Nephron (organoid): ENCODE data around the gene CDHR1.
"Not testable (repeated sequence)": the region's sequence is repeated elsewhere in the genome, so short reads cannot be mapped to it uniquely, and the experiment has no call there.

ENCODE experiments used
- H3K27ac Mint-ChIP-seq, 3 experiments: 2 replicates each; pipeline ENCODE4 v1.8.0; 2020; ENCODE audit warnings: mixed read lengths in 3 of 3, mild to moderate bottlenecking in 2 of 3, moderate library complexity in 1 of 3
- H3K27me3 Mint-ChIP-seq: 2 replicates; pipeline ENCODE4 v1.8.0; 2021; ENCODE audit warnings: low read depth, mild to moderate bottlenecking, moderate library complexity, mixed read lengths
- H3K36me3 Mint-ChIP-seq: 2 replicates; pipeline ENCODE4 v1.8.0; 2020; ENCODE audit warnings: low read depth, mixed read lengths
- H3K4me1 Mint-ChIP-seq: 2 replicates; pipeline ENCODE4 v1.8.0; 2020; ENCODE audit warnings: mixed read lengths
- H3K4me3 Mint-ChIP-seq, 3 experiments: 2 replicates each; pipeline ENCODE4 v1.8.0; 2020; ENCODE audit warnings: mild to moderate bottlenecking in 3 of 3, mixed read lengths in 3 of 3, moderate library complexity in 2 of 3
- H3K9me3 Mint-ChIP-seq: 2 replicates; pipeline ENCODE4 v1.8.0; 2020; ENCODE audit warnings: mixed read lengths
- CTCF ChIP-seq, 3 experiments: fragments of 200-600 bp; sonication (generic); IDR thresholded peaks; one replicate each; pipeline ENCODE4 v1.5.0; 2021; ENCODE audit warnings: antibody characterized with exemption in 3 of 3; ENCODE audit not compliant: unreplicated experiment in 3 of 3

Gene CDHR1

DNA sequence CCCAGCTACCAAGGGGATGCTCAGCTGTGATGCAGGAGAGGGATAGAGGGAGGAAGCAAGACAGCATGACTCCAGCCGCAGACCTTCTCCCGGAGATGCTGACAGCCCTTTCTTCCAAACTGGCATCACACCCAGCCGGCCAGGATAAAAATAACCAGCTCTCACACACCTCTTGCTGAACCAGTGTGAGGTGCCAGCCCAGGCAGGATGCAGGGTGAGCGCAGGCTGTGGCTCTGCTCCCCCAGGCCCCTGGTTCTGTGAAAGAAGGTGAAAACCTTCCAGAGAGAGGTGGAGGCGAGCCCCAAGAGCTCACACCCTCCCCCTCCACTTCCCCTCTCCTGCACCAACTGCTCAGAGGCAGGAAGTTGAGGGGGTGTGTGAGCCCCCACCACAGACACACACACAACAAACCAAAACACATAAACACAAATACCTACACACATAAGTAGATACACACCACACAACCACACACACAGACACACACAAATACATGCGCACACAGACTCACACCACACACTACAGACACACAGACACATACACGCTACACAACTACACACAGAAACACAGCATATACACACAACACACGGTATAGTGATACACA lies 16.7 kb upstream of the CDHR1 start:
- no peaks in the 10 kb centered on the region for H3K9me3 Mint-ChIP-seq
- H3K4me1 Mint-ChIP-seq = no peaks in the 10 kb centered on the region

DNA sequence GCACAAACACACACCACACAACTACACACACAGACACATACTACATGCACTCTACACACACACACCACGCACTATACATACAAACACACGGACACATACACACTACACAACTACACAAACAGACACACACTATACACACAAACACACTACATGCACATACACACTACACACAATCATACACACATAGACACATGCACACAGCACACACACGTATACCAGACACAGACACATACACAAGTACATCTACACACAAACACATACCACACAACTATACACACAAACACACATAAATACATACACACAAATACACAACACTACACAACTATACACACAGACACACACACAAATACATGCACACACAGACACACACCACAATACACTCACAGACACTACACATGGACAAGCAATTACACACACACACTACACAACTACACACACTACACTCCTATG lies 16.2 kb upstream of the CDHR1 start:
- no peaks in the 10 kb centered on the region for H3K27me3 Mint-ChIP-seq
- TF ChIP-seq CTCF (IDR thresholded peaks at IDR 0.05; ENCODE audit: unreplicated experiment in 3 of 3) = no peak
- H3K27ac Mint-ChIP-seq = no peak overlapping the region
- H3K4me1 Mint-ChIP-seq = no peaks in the 10 kb centered on the region
- no peak overlapping the region for H3K4me3 Mint-ChIP-seq
- H3K9me3 Mint-ChIP-seq = no peaks in the 10 kb centered on the region
- H3K36me3 Mint-ChIP-seq = no peaks in the 10 kb centered on the region

More for the DNA sequence above, 16.7 kb upstream of the CDHR1 start:
- no peak overlapping the region for H3K4me3 Mint-ChIP-seq
- no peaks in the 10 kb centered on the region for H3K36me3 Mint-ChIP-seq
- no peaks in the 10 kb centered on the region for H3K27me3 Mint-ChIP-seq
- TF ChIP-seq CTCF (IDR thresholded peaks at IDR 0.05; ENCODE audit: unreplicated experiment in 3 of 3) = no peak
- H3K27ac Mint-ChIP-seq = no peak overlapping the region

GRCh38 chr10:84179059-84179710 lies 15.2 kb upstream of the CDHR1 start:
- H3K27ac Mint-ChIP-seq = no peak overlapping the region
- no peak for TF ChIP-seq CTCF (IDR thresholded peaks at IDR 0.05; ENCODE audit: unreplicated experiment in 3 of 3)
- H3K36me3 Mint-ChIP-seq = no peaks in the 10 kb centered on the region

DNA sequence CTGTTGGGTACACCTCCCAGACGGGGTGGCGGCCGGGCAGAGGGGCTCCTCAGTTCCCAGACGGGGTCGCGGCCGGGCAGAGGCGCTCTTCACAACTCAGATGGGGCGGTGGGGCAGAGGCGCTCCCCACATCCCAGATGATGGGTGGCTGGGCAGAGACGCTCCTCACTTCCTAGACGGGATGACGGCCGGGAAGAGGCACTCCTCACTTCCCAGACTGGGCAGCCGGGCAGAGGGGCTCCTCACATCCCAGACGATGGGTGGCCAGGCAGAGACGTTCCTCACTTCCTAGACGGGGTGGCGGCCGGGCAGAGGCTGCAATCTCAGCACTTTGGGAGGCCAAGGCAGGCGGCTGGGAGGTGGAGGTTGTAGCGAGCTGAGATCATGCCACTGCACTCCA lies 14.0 kb upstream of the CDHR1 start:
- not testable (repeated sequence) for H3K4me3 Mint-ChIP-seq, H3K27ac Mint-ChIP-seq, H3K36me3 Mint-ChIP-seq, H3K9me3 Mint-ChIP-seq, H3K27me3 Mint-ChIP-seq, H3K4me1 Mint-ChIP-seq

More at GRCh38 chr10:84179059-84179710, 15.2 kb upstream of the CDHR1 start:
- Mint-ChIP-seq H3K4me1 (no peaks in the 10 kb centered on the region), H3K27me3 (no peaks in the 10 kb centered on the region), H3K4me3 (no peak overlapping the region), H3K9me3 (no peaks in the 10 kb centered on the region)

GRCh38 chr10:84181631-84182030 lies 12.7 kb upstream of the CDHR1 start:
- TF ChIP-seq CTCF (IDR thresholded peaks at IDR 0.05; ENCODE audit: unreplicated experiment in 3 of 3) = no peak
- Mint-ChIP-seq H3K36me3 (no peaks in the 10 kb centered on the region), H3K4me1 (no peaks in the 10 kb centered on the region), H3K27ac (no peak overlapping the region), H3K9me3 (no peaks in the 10 kb centered on the region), H3K27me3 (no peaks in the 10 kb centered on the region), H3K4me3 (no peak overlapping the region)

DNA sequence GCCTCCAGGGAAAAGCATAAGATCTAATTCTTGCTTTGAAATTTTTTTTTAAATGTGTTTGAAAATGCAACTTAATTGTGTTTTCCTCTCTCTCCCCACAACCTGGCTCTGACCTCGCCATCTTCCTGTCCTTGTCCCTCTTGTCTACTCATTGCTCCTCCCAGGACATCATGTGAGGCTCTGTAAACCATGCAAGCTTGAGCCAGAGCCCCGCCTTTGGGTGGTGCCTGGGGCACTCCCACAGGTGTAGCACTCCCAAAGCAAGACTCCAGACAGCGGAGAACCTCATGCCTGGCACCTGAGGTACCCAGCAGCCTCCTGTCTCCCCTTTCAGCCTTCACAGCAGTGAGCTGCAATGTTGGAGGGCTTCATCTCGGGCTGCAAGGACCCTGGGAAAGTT lies 9.8 kb upstream of the CDHR1 start:
- no peak for TF ChIP-seq CTCF (IDR thresholded peaks at IDR 0.05; ENCODE audit: unreplicated experiment in 3 of 3)
- no peaks in the 10 kb centered on the region for H3K36me3 Mint-ChIP-seq
- no peaks in the 10 kb centered on the region for H3K27me3 Mint-ChIP-seq
- H3K4me1 Mint-ChIP-seq = no peaks in the 10 kb centered on the region
- no peak overlapping the region for H3K27ac Mint-ChIP-seq
- H3K9me3 Mint-ChIP-seq = no peaks in the 10 kb centered on the region
- no peak overlapping the region for H3K4me3 Mint-ChIP-seq
